HG02763 (cell line): Measurements from ENCODE around the gene SLC48A1.
"Not testable (repeated sequence)": the region's sequence is repeated elsewhere in the genome, so short reads cannot be mapped to it uniquely, and the experiment has no call there.

Experiments
- ATAC-seq: cut with Tn5 transposase; IDR thresholded peaks from one replicate; pipeline ENCODE4 v1.9.1; 2021; ENCODE audit warnings: mild to moderate bottlenecking, moderate library complexity; ENCODE audit not compliant: unreplicated experiment

Gene SLC48A1

DNA sequence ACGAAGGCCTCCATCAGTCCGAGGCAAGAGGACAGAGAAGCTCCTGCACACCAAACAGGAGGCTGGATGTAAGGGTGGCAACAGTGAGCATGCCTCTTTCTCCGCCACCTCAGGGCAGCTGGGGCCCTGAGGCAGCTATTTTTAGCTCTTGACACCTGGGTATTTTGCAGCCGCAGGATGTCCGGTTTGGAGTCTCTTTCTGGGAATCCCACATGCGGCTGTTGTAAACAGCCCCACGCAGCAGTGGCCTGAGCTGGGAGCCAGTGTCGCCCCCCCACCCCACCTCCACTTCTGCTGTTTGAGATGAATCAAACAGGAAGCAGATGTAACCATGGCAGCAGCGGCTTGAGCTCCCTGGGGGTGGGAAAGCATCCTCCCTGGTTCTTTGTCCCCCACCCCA, 35.0 kb downstream of the SLC48A1 start:
- ATAC-seq: peak; percentile 46

DNA sequence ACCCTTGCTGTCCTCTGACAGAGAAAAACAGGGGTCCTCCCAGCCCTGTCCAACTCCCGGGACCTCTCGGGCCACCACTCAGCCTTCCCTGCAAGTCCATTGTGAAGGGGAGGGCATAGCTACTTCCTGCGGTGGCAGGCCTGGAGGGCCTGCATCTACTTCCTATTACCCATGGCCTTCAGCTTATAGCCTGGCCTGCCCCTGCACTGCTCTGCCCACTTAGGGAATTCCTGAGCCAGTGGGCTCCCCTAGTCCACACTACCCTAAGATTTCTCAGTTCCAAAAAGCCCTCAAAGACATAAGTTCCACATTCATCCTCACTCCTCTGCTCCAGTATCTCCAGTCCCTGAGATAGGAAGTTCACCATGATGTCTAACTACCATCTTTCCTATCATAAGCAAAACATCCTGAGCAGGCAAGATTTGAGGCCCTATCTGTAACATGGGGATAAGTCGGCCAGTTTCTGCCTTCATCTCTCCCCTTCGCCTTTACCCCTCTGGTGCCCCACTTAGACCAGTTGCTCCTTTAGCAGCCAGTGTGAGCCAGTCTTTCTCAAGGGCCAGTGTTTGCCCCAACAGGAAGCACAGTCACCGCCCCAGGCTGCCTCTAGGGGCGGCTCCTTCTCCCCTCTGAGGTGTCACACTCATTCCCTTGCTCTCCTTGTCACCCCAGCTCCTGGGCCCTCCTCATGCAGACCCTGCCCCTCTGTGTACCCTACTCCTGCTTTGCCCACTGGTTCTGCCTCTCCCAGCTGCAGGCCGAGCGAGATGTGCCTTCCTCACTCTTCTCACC, 35.7 kb downstream of the SLC48A1 start:
- no peak for ATAC-seq

DNA sequence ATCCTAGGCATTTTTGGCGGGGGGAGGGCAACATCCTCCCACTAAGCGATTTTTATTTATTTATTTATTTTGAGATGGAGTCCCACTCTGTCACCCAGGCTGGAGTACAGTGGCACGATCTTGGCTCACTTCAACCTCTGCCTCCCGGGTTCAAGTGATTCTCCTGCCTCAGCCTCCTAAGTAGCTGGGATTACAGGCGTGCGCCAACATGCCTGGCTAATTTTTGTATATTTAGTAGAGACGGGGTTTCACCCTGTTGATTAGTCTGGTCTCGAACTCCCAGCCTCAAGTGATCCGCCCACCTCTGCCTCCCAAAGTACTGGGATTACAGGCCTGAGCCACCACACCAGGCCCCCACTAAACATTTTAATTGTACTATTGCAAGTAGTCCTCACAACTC, 36.5 kb downstream of the SLC48A1 start:
- ATAC-seq: not testable (repeated sequence)

DNA sequence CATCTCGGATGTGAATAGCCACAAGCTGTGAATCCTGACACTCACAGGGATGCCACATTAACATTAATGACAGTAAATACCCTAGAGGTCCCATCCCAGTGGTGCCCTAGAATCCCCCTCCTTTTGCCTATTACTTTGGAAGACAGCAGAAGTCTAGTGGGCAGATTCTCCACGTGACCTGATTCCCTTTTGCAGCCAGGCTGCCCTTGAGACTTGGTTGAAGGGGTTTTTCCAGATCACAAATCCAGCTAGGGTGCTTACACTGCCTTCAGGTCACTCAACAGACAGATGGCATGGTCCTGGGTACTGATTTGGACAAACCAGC, 38.0 kb downstream of the SLC48A1 start:
- no peak for ATAC-seq

DNA sequence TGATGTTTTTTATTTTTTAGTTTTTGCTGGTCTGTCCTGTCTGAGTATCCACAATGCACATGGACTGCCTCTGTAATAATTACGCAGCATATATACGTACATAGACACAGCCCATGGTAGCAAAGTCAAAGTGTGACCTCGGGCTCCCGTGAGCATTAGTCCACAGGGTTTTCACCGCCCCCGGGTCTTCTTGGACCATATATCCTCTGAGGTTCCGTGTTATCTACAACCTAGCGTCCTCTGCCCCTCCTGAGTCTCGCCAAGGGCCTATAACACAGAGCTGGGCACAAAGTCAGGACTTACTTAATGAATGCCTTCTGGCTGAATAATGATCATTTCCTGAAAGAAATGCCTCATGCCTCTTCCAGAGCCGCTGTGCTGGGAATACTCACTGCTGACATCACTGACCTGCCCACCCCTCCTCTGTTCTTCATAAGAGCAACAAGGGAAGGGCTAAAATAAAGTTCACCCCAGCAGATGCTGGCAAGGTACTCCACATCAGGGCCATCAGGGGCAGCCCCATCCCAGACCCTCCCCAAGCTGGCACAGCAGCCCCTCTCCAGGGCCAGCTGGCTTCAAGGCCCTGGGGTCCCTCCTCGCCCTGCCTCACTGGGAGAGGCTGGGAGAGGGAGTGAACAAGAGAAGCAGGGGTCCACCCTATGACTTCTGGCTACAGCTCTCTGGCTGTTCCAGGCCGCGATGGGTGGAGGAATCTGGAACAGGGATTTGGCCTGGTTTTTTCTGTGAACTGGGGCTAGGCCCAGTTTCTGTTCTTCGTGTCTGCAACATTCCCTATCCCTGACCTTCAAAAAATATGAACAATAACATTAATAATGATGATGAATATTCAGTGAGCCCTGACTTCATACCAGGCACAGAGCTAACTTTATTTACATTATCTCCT, 38.8 kb downstream of the SLC48A1 start:
- ATAC-seq: no peak

DNA sequence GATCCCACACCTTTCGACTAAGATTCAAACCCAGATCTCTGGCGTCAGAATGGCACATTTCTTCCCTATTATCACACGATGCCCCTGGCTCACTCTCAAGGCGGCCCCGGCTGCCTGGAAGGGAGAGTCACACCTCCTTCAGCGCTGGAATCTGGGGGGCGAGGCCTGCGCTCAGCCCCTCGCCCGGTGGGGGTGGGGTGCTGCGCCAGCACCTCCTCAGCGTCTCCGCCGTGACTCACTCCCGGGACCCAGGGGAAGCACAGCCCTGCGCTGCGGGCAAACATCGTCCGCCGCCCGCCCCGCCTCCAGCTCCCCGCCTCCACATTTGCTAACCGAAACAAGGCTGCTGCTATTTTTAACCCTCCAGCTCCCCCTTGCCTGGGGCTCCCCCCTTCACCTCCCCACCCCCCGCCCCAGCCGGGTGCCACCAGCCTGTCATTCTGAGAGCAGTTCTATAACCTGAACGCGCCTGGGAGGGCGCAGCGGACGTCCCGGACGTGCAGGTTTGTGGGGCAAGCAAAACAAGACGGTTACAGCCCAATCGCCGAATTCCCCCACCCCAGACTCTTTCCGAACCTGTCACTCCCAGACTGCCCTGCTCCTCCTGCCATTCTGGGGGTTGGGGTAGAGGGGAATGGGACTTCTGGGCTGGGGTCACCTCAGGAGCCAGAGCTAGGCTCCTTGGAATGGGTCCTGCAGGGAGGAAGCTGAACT, 39.9 kb downstream of the SLC48A1 start:
- ATAC-seq: peak; percentile 65

DNA sequence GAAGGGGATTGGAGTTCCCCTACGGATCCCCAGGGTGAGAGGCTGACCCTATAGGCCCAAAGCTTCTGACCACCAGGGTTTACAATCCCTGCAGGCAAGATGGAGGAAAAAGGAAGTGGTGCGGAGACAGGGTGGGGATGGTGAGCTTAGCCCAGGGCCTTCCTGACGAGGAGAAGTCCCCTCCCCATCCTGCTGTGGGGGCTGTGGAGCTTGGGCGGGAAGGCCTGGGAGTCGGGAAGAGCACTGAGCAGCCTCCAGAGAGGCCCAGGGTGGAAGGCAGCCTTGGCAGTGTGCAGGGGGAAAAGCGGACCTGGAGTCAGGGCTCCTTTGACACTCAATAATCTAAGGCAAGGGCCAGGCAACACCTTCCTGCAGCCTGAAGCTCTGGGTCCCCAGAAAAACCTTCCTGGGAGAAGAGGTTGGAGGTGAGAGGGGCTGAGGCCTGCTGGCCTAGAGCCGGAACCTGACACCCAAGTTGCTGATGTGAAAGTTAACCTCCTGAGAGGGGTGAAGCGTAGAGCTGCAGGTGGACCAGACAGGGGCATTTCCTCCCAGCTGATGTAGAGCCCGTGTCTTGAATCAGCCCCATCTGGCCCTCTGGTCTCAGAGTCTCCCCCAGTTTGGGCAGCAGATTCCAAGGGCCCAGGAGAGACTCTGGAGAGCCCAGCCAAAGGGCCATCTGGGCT, 40.6 kb downstream of the SLC48A1 start:
- peak; percentile 36 for ATAC-seq

DNA sequence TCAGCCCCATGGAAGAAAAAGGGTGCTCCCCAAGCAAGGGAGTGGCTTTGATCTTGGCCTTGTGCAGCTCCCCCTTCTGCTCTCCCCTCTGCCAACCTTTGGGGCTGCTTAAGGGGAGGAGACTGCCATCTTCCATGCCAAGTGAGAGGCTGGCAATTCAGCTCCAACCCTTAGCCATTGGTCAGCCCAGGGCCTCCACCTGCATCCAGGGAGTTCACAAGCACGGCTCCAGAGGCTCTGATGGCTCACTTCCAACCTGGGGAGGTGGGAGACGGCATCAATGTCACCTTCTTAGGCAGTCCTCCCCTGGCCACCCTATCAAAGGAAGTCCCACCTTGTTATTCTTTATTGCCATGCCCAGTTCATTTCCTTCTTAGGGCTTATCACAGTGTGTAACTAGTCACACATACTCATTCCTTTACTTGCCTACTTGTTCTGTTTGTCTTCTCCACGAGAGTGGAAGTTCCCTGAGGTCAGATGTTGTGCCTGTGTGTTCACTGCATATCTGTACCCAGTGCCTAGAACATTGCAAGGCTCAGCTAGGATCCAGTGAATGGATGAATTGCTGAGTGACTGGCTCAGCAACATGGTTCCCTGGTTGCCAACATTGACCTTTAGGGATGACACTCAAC, 41.6 kb downstream of the SLC48A1 start:
- ATAC-seq: no peak

DNA sequence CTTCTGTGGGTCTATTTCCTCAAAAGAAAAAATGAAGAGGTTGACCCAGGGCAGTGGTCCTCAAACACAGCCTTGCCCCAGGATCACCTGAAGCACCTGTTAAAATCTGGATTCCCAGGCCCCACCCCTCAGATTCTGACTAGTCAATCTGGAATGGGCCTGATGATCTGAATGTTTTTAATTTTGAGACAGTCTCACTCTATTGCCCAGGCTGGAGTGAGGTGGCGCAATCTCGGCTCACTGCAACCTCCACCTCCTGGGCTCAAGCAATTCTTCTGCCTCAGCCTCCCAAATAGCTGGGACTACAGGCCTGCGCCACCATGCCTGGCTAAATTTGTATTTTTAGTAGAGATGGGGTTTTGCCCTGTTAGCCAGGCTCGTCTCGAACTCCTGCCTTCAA, 42.4 kb downstream of the SLC48A1 start:
- not testable (repeated sequence) for ATAC-seq

DNA sequence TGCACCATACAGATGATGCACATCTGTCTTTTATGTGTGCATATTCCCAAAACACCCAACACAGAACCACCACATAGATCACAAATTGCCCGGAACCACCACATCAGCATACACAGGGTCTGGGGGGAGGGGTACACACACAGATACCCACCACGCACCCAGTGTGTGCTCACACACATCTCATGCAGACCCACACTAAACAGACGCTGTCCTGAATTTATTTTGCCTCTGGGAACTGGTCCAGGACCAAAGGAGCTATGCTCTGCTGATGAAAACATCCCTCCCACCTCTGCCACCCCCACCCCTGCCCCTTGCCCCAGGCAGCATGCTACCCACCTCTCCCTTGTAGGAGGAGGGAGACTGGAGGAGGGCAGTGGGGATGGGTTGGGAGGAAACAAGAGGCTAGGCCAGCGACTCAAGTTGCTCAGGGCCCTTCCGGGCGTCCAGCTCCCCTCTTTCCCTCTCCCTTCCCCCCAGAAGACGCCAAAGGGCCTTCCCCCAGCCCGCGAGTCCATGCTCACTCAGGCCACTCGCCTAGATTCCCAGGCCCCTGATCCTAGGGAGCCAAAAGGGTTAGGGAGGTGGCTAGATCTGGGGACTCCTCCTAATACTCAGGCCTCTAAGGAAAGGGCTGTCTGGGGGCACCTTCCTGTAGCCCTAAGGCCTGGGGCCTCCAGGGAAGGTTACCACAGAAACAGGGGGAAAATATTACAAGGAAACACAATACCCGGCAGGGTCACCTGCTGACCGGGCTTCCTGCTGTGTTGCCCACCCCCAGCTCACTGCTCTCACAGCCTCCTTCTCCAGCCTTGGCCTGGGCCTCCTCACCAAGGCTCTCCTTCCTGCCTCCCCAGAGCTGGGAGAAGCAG, 43.6 kb downstream of the SLC48A1 start:
- ATAC-seq: no peak

DNA sequence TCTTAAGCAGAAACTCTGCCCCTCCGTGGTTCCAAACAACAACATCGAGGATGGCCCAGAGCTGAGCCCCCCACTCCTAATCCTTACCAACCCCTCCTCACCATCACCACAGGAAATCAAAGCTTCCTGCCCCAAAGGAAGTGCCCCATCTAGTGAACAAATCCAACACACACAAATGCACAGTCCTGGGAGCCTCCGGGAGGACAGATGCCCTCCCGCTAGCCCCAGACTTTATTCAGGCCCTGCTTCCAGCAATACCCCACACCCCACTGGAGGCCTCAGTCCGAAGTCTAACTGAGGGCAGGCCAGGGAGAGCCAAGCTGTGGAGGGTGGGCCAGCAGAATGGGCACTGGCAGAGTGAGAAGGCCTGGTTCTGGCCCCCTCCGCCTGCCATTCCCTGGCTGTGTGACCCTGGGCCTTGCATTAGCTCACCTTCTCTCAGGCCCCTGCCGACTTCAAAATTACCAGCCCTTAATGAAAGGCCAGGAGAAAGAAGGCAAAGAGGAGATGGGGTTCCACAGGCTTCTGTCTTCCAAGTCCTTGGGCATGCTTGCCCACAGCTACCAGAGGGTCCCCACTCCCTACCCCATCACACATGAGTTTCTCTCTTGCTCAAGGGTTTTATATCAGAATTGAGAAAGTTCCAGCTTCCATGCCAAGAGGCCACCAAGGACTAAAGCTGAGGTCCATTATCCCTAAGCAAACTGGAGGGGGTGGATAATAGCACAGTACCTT, 44.4 kb downstream of the SLC48A1 start:
- no peak for ATAC-seq

DNA sequence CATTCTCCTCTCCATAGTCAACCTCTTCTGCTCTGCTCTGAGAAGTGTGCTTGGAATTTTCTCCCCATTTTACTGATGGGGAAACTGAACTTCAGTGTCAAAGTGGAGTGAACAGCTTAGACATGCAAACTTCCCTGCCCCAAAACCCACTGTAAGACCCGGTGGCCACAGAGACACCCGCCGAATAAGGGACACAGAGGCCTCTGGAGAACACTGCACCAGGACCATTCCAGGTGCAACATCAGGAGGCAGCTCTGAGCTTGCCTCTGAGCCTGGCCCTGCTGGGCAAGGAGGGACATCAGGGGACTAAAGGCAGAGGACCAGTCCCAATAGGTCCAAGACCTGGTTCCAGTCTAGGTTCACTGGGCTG, 45.0 kb downstream of the SLC48A1 start:
- no peak for ATAC-seq

DNA sequence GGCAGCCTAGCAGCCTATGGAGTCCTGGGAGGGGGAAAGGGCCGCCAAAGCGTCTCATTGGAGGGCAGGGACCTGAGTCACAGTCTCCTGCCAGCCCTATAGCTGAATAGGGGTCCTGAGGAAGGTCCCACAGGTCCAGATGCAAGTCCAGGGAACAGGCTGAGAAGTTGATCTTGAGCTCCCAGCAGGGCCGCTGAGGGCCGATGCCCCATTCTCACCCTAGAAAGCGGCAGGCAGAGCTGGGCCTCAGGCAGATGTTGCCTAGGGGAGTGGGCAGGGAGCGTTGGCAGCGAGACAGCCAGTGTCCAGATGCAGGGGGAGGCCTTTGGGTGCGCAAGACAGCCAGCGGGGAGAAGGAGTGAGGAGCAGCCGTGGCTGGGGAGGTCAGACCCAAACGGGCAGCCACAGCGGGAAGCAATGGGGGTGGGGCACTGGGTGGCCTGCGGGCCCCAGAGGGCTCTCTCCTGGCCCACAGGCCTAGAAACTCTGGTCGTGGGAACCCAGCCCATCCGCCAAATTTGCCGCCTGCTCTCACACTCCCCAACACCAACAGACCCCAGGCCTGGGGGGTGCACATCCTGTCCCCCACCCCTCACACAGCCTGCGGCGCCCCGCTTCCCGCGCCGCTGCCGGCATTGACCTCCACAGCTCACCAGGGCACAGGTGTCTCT, 45.6 kb downstream of the SLC48A1 start:
- no peak for ATAC-seq

DNA sequence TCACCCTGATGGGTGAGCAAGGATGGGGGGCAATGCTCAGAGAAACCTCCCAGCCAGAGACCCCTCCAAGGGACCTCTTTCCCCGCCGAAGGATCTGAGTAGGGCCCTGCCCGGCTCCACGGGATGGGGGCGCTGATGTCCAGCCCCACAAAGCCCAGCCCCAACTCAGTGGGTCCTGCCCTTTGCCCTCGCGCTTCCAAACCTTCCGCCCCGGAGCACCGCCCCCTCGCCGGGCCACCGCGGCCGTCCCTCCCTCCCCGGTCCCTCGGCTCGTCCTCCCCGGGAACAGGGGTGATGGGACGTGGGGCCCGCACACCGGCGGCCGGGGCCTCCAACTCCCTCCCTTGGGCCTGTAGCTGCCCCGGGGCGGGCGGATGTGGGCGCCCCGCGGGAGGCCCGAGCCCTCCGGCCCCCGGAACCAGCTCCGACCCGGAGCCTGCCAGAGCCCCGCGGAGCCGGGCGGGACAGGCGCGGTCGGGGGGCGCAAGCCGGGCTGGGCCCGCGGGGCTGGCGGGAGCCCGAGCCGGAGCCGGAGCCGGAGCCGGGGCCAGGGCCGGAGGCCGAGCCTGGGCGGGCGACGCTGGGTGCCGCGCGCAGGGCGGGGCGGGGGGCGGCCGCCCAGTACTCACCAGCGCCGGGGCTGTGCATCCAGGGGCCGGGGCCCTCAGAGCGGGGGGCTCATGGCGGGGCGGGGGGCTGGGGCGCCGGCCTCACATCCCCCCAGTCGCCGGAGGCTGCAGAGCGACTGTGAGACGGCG, 46.3 kb downstream of the SLC48A1 start:
- peak; percentile 39 for ATAC-seq

DNA sequence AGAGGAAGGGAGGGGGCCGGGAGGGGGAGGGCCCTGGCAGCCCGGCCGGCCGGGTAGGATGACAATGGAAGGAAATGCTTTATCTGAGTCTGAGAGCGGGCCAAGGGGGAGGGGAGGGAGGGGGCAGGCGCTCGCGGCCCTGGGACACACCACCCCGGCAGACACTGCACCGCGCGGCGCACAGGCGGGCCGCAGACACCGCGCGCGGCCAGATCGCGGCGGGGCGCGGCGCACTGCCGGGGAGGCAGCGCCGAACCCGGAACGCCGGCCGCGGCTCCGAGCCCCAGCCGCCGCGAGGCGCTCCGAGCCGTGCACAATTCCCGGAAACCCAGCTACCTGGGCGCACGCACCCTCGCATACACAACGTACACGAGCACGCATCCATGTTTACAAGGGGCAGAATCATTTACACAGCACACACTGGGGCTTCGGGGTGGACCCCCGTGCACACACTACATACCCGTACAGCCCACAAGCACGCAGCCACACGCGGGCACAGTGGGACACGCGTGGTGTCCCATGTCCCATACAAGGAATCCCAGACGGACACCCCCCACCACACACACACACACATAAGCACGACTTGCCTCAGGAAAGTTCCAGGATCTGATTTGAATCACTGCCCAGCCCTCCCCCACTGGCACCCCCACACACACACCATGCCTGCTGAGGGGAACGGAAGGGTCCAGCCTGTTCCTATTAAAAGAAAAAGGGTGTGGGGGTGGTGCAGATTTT, 47.0 kb downstream of the SLC48A1 start, which contains the start of gene HDAC7:
TSS of gene HDAC7 (minus strand) at position 8 of the 735 bp plus-strand sequence. CDS start 118 bp downstream, outside the sequence.
- ATAC-seq: peak; percentile 35

DNA sequence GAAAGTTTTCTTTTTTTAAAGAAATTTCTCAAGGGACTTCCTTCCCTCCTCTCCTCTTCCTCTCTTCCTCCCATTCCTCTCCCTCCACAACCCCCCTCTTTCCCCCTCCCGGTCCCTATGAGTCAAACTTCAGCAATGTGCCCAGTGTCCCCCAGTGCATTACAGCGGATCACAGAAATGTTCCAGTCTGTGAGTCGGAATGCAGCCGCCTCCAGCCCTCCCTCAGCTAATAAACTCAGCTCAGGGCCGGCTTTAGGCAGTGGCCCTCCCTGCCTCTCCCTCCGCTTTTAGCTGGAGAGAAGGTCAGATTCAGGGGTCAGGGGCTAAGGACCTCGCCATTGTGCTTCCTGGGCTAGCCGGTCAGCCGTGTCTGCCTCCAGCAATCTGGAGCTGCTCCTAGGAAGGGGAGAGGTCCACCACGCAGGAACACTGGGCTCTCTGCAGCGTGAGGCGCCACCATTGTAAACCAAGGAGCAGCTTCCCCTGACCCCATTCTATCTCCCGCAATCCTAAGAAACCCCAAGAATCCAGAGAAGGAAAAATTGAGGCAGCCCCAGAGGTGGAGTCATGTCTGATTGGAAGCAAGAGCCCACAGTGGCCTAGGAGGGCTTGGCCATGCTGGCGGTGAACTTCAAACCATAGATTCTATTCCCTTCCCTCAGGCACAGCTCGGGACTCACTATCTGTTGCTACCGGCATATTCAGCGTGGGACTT, 47.8 kb downstream of the SLC48A1 start:
- ATAC-seq: no peak
